Vagina (tissue), 2 donors: ENCODE data around the gene ZC3H4.

Experiments used
- POLR2A ChIP-seq, 2 donors: fragments of 450-650 bp; IDR thresholded peaks; one replicate each; pipeline ENCODE4 v1.6.1; 2017; ENCODE audit warnings: antibody characterized with exemption in 2 of 2, mild to moderate bottlenecking in 2 of 2, moderate library complexity in 2 of 2
- TF ChIP-seq, protein P1 (sequence below), 3 experiments: fragments of 450-650 bp in 2 of 3; fragments of 200-600 bp in 1 of 3; sonication (generic) in 1 of 3; IDR thresholded peaks; one replicate each; pipeline ENCODE4 v1.5.1; 2017 to 2019; ENCODE audit warnings: antibody characterized with exemption in 3 of 3, mild to moderate bottlenecking in 2 of 3, moderate library complexity in 2 of 3

GRCh38 chr19:47155148-47155547 lies 41.6 kb upstream of the ZC3H4 start:
- TF ChIP-seq, protein P1, sequence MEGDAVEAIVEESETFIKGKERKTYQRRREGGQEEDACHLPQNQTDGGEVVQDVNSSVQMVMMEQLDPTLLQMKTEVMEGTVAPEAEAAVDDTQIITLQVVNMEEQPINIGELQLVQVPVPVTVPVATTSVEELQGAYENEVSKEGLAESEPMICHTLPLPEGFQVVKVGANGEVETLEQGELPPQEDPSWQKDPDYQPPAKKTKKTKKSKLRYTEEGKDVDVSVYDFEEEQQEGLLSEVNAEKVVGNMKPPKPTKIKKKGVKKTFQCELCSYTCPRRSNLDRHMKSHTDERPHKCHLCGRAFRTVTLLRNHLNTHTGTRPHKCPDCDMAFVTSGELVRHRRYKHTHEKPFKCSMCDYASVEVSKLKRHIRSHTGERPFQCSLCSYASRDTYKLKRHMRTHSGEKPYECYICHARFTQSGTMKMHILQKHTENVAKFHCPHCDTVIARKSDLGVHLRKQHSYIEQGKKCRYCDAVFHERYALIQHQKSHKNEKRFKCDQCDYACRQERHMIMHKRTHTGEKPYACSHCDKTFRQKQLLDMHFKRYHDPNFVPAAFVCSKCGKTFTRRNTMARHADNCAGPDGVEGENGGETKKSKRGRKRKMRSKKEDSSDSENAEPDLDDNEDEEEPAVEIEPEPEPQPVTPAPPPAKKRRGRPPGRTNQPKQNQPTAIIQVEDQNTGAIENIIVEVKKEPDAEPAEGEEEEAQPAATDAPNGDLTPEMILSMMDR (IDR thresholded peaks at IDR 0.05) = no peak
- TF ChIP-seq POLR2A (IDR thresholded peaks at IDR 0.05) = no peak
